Measurements from ENCODE around the gene SPAST.

DNA sequence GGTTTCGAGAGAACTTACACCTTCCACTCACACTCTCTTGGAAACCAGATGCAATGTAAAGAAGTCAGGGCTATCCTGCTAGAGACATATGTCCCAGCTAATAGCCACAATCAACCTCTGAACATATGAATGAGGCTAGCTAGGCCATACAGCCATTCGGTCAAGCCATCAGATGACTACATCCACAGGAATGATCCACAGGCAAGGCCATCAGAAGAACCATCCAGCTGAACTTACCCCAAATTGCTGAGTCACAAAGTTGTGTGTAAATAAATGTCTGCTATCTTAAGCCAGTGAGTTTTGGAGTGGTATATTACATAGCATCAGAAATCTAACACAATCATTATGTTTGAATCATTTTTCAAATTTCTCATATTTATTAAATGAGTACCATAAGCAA lies 5.2 kb upstream of the SPAST start:
- no peak for TF ChIP-seq CTCF (IDR thresholded peaks at IDR 0.05)
- no peak for TF ChIP-seq EZH2phosphoT487 (IDR thresholded peaks at IDR 0.05)

Measured in neural progenitor cell (in vitro differentiated cells).